Activated T-cell treated with anti-CD3 and anti-CD28 coated beads, Interleukin-2, amount 50 U/mL, for 72 hours (primary cell): Measurements from ENCODE around the gene GNL2. TPM values are rescaled to one million over a fixed set of nuclear protein-coding genes. Genes with fewer than 3 reads are reported as not detected.
"Not testable (repeated sequence)": the region's sequence is repeated elsewhere in the genome, so short reads cannot be mapped to it uniquely, and the experiment has no call there.

Experiments
- ATAC-seq, 2 donors: fragments of 150-1000 bp; cut with Tn5 transposase; replicated peaks in 1 of 2; 2 replicates each; pipeline ENCODE4 v1.10.0; 2021; ENCODE audit warnings: moderate library complexity in 2 of 2, mild to moderate bottlenecking in 1 of 2
- DNase-seq, 2 donors: peaks; one replicate each; pipeline ENCODE4 v3.0.0; 2021 to 2022; ENCODE audit warnings: mixed read lengths in 1 of 2
- H3K27ac Mint-ChIP-seq: one replicate; pipeline ENCODE4 v1.8.0; 2022; ENCODE audit warnings: mild to moderate bottlenecking, moderate library complexity, mixed read lengths
- H3K27me3 Mint-ChIP-seq: one replicate; pipeline ENCODE4 v1.8.0; 2022; ENCODE audit warnings: low read depth, mixed read lengths
- H3K36me3 Mint-ChIP-seq, 2 donors: one replicate each; pipeline ENCODE4 v1.8.0; 2022; ENCODE audit warnings: mixed read lengths in 2 of 2, mild to moderate bottlenecking in 1 of 2; ENCODE audit not compliant: insufficient read depth in 2 of 2
- H3K4me1 Mint-ChIP-seq: one replicate; pipeline ENCODE4 v1.8.0; 2022; ENCODE audit warnings: low read depth, mixed read lengths
- H3K4me3 Mint-ChIP-seq, 2 donors: one replicate each; pipeline ENCODE4 v1.8.0; 2022; ENCODE audit warnings: mild to moderate bottlenecking in 2 of 2, mixed read lengths in 2 of 2, moderate library complexity in 2 of 2
- H3K9me3 Mint-ChIP-seq, 2 donors: one replicate each; pipeline ENCODE4 v1.8.0; 2022; ENCODE audit warnings: mixed read lengths in 2 of 2
- total RNA-seq, 2 donors: library from RNA; stranded (reverse); gene quantifications; one replicate each; pipeline ENCODE4 v1.2.3, GENCODE V29; 2022

The GNL2 gene
- total RNA-seq, 2 donors from 2014 or later = 47.3 to 52.9 TPM

- ATAC-seq (no peak), DNase-seq (no peak)
- Mint-ChIP-seq H3K9me3 (no peaks in the 10 kb centered on the region), H3K4me1 (peaks cover 4% of the 10 kb centered on the region), H3K27ac (no peak overlapping the region), H3K36me3 (peaks cover 4 to 10% of the 10 kb centered on the region in 2 donors), H3K4me3 (no peak overlapping the region), H3K27me3 (no peaks in the 10 kb centered on the region)
These were observed 32.8 kb downstream of the GNL2 start for GRCh38 chr1:37562984-37563383.

- H3K9me3 Mint-ChIP-seq = no peaks in the 10 kb centered on the region
- peaks cover 12% of the 10 kb centered on the region for H3K4me1 Mint-ChIP-seq
- H3K36me3 Mint-ChIP-seq = peaks cover 0 to under 1% of the 10 kb centered on the region in 2 donors
- no peak overlapping the region for H3K27ac Mint-ChIP-seq
- no peak overlapping the region for H3K4me3 Mint-ChIP-seq
- ATAC-seq (peak; percentile 47 to 61), DNase-seq (peak; percentile 40 to 52)
- peaks cover 1% of the 10 kb centered on the region for H3K27me3 Mint-ChIP-seq
These were observed 34.3 kb downstream of the GNL2 start for GRCh38 chr1:37561133-37562132.

DNA sequence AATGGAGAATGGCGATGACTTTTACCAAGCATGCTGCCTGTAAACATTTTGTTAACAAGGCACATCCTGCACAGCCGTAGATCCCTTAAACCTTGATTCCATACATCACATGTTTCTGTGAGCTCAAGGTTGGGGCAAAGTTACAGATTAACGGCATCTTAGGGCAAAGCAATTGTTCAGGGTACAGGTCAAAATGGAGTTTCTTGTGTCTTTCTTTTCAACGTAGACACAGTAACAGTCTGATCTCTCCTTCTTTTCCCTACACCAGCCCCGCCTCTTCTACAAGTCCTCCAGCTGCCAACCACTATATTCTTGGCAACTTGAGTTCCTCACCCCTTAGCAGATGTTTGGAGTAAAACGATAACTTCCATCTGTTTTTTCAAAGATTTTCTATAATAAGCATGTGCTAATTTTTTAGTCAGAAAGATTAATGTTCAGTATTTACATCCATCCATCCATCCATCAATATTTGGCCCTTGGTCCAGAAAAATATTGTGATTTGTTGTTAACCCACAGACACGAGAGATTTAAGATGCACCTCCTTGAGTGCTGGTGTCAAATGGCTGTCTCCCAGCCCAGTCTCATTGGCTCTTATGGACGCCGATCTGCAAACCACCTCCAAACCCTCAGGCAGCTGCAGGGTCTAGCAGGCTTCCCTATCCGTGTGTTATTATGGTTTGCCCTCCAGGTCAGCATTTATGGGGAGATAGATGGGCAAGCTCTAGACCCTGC is 35.2 kb downstream of the GNL2 start:
- no peak overlapping the region for H3K27ac Mint-ChIP-seq
- no peaks in the 10 kb centered on the region for H3K36me3 Mint-ChIP-seq
- no peak overlapping the region for H3K4me3 Mint-ChIP-seq
- peaks cover 17% of the 10 kb centered on the region for H3K4me1 Mint-ChIP-seq
- DNase-seq = no peak
- no peak for ATAC-seq
- no peaks in the 10 kb centered on the region for H3K9me3 Mint-ChIP-seq
- peaks cover 10% of the 10 kb centered on the region for H3K27me3 Mint-ChIP-seq

GRCh38 chr1:37559957-37560379 is 35.8 kb downstream of the GNL2 start:
- DNase-seq, H3K36me3 Mint-ChIP-seq, ATAC-seq, H3K4me3 Mint-ChIP-seq, H3K27ac Mint-ChIP-seq, H3K9me3 Mint-ChIP-seq: not testable (repeated sequence)
- Mint-ChIP-seq H3K4me1 (peaks cover 17% of the 10 kb centered on the region), H3K27me3 (peaks cover 11% of the 10 kb centered on the region)

- no peaks in the 10 kb centered on the region for H3K9me3 Mint-ChIP-seq
- H3K36me3 Mint-ChIP-seq = peaks cover 3 to 5% of the 10 kb centered on the region in 2 donors
- peaks cover 11% of the 10 kb centered on the region for H3K27me3 Mint-ChIP-seq
- H3K4me3 Mint-ChIP-seq = no peak overlapping the region
- DNase-seq (no peak), ATAC-seq (no peak)
- peaks cover 17% of the 10 kb centered on the region for H3K4me1 Mint-ChIP-seq
- H3K27ac Mint-ChIP-seq = no peak overlapping the region
These were observed 36.7 kb downstream of the GNL2 start for GRCh38 chr1:37559080-37559479.

DNA sequence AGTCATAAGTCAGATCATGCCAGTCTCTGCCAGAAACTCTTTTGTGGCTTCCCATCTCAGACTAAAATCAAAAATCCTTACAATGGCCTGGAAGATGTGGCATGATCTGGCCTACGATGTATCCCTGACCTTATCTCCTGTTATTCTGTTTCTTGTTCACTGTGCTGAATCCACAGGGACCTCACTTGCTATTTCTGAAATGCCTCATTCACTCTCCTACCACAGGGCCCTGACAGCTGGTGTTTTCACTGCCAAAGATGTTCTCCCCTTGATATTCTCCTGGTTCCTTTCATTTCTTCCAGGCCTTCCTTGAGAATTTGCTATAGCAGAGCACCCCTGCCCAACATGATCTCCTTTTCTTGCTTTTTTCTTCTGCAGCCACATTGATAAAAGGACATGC is 37.3 kb downstream of the GNL2 start:
- H3K9me3 Mint-ChIP-seq = no peaks in the 10 kb centered on the region
- DNase-seq (no peak), ATAC-seq (no peak)
- H3K36me3 Mint-ChIP-seq = peaks cover 5 to 6% of the 10 kb centered on the region in 2 donors
- no peak overlapping the region for H3K4me3 Mint-ChIP-seq
- H3K27me3 Mint-ChIP-seq = peaks cover 11% of the 10 kb centered on the region
- no peak overlapping the region for H3K27ac Mint-ChIP-seq
- H3K4me1 Mint-ChIP-seq = peaks cover 17% of the 10 kb centered on the region

- Mint-ChIP-seq H3K9me3 (no peaks in the 10 kb centered on the region), H3K36me3 (peaks cover 9 to 10% of the 10 kb centered on the region in 2 donors), H3K27me3 (peaks cover 11% of the 10 kb centered on the region), H3K27ac (no peak overlapping the region), H3K4me1 (peaks cover 27% of the 10 kb centered on the region), H3K4me3 (no peak overlapping the region)
- no peak for DNase-seq
- no peak for ATAC-seq
These were observed 38.3 kb downstream of the GNL2 start for GRCh38 chr1:37557402-37557801.

- Mint-ChIP-seq H3K36me3 (peaks cover 11 to 13% of the 10 kb centered on the region in 2 donors), H3K27ac (no peak within 1 kb of the TSS), H3K27me3 (peaks cover 11% of the 10 kb centered on the region), H3K4me3 (no peak within 1 kb of the TSS), H3K4me1 (peaks cover 34% of the 10 kb centered on the region), H3K9me3 (no peaks in the 10 kb centered on the region)
- DNase-seq (peak; percentile 42 to 52), ATAC-seq (peak in 1 of 2 donors; percentile 13)
These were observed 39.0 kb downstream of the GNL2 start, which contains the start of gene DNALI1 for GRCh38 chr1:37556712-37557196. Gene DNALI1 (plus strand): TSS chr1:37556940. CDS start chr1:37556995, 55 bp downstream.

DNA sequence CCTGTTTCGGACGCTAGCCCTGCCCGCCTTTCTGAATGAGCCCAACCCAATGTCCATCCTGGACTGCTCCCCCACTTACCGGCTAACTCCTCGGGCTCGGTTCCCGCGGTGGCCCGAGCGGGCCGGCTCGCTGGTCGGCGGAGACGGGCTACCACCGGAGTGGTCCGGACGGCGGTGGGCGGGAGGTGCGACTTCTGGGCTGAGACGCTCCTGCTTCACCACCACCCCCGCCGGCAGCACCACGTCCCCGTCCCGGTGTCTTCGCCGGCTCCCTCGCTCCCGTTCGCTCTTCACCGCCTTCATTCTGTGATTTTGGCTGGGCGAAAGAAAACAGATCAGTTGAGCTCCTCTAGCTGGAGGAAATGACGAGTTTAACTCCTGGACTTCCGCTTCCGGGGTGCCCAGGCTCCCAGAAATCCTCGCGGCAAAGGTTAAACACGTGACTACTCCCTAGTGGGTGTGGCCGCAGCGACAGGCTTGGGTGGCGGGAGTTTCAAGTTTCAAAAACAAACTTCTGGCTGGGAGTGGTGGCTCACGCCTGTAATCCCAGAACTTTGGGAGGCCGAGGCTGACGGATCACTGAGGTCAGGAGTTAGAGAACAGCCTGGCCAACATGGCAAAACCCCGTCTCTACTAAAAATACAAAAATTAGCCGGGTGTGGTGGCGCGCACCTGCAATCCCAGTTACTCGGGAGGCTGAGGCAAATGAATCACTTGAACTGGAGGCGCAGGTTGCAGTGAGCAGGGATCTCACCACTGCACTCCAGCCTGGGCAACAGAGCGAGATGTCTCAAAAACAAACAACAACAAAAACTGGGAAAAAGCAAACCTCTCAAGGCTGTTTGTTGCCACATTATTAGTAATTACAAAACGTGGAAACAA is 41.6 kb downstream of the GNL2 start, which contains the start of gene SNIP1:
SNIP1 (minus strand) TSS at position 367 of the 882 bp plus-strand sequence; CDS start at position 303, 64 bp downstream.
- H3K36me3 Mint-ChIP-seq = peaks cover 13 to 18% of the 10 kb centered on the region in 2 donors
- H3K27me3 Mint-ChIP-seq = peaks cover 11% of the 10 kb centered on the region
- no peaks in the 10 kb centered on the region for H3K9me3 Mint-ChIP-seq
- H3K4me3 Mint-ChIP-seq = peak within 1 kb of the TSS; percentile 96 to 99
- H3K27ac Mint-ChIP-seq = peak within 1 kb of the TSS; percentile 94
- peak; percentile 94 to 96 for ATAC-seq
- peaks cover 57% of the 10 kb centered on the region for H3K4me1 Mint-ChIP-seq
- DNase-seq = peak; percentile 90

GRCh38 chr1:37553598-37553926 is 42.2 kb downstream of the GNL2 start:
- H3K4me1 Mint-ChIP-seq = peaks cover 57% of the 10 kb centered on the region
- peak overlapping the region; percentile 85 for H3K27ac Mint-ChIP-seq
- peak; percentile 16 to 21 for ATAC-seq
- H3K9me3 Mint-ChIP-seq = no peaks in the 10 kb centered on the region
- peaks cover 16 to 21% of the 10 kb centered on the region in 2 donors for H3K36me3 Mint-ChIP-seq
- H3K4me3 Mint-ChIP-seq = peak overlapping the region; percentile 96 to 99
- H3K27me3 Mint-ChIP-seq = peaks cover 11% of the 10 kb centered on the region
- DNase-seq = no peak

- Mint-ChIP-seq H3K36me3 (peaks cover 25 to 33% of the 10 kb centered on the region in 2 donors), H3K4me1 (peaks cover 40% of the 10 kb centered on the region), H3K27ac (peak overlapping the region; percentile 88), H3K27me3 (no peaks in the 10 kb centered on the region), H3K9me3 (no peaks in the 10 kb centered on the region), H3K4me3 (peak overlapping the region in 1 of 2 donors; percentile 63)
- no peak for ATAC-seq
- DNase-seq = no peak
These were observed 46.4 kb downstream of the GNL2 start for GRCh38 chr1:37549341-37549740.

GRCh38 chr1:37545019-37545418 is 50.7 kb downstream of the GNL2 start:
- Mint-ChIP-seq H3K4me3 (no peak overlapping the region), H3K9me3 (no peaks in the 10 kb centered on the region), H3K27ac (peak overlapping the region; percentile 41), H3K36me3 (peaks cover 17 to 25% of the 10 kb centered on the region in 2 donors), H3K4me1 (peaks cover 8% of the 10 kb centered on the region), H3K27me3 (no peaks in the 10 kb centered on the region)
- DNase-seq (no peak), ATAC-seq (no peak)
